ENCODE results near the gene DCDC1.

The DCDC1 gene

GRCh38 chr11:31102875-31103274 is 266.7 kb downstream of the DCDC1 start:
- no peak for DNase-seq

GRCh38 chr11:31102316-31102715 is 267.2 kb downstream of the DCDC1 start:
- no peak for DNase-seq

DNA sequence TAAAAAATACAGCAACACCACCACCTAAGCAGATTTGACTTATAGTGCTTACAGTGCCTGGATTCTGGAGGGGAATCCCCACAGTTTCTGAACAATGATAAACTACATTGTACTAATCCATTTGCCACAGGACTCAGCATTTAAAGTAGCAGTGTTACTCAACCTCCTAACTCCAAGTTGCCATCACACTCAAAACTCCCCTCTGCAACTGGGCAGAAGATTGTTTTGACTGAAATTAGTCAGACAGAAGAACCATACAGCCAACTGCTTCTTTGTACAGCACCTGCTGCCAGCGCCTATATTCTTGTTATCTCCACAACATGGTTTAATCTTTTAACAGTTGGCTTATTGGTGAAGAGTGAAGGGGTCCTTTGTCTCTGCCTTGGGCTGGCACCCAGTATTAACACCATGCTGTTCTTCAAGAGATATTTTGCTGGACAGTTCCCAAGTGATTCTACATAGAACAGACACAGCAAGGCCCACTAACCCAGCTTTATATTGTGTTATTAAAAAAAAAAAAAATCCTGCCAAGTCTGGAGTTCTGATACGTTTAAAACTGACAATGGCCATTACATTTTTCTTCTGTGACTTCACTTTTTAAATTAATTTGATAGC is 273.2 kb downstream of the DCDC1 start:
- no peak for DNase-seq

DNA sequence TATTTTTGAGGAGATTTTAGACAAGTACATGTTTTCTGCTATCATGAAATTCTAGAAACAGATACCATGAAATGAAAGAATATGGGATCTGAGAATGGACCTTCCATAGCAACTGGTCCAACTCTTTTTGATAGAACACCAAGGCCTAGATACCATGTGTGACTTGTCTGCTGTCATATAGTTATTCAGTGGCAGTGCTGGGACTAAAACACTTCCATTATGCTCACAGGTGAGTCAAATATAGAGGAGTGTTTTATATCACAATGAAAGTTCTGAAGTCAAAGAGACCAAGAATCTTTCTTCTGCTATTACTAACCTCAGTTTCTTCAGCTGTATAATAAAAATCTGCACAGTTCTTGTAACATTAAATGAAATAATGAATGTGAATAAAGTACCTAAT is 276.9 kb downstream of the DCDC1 start:
- DNase-seq: no peak

DNA sequence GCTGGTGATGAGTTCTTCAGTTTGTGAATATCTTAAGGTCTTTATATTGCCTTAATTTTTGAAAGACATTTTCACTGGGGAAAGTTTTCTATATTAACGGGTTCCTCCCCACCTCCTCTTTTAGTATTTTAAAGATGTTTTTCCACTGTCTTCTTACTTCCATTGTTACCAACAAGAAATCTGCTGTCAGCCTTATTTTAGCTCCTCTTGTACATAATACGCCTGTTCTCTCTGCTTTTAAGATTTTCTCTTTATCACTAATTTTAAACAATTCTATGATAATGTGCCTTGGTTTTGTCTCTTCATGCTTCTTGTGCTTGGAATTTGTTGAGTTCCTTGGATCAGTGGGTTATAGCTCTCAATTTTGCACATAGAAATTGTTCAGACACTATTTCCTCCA is 280.4 kb downstream of the DCDC1 start:
- no peak for DNase-seq

GRCh38 chr11:31069447-31070205 is 299.9 kb downstream of the DCDC1 start:
- no peak for DNase-seq

DNA sequence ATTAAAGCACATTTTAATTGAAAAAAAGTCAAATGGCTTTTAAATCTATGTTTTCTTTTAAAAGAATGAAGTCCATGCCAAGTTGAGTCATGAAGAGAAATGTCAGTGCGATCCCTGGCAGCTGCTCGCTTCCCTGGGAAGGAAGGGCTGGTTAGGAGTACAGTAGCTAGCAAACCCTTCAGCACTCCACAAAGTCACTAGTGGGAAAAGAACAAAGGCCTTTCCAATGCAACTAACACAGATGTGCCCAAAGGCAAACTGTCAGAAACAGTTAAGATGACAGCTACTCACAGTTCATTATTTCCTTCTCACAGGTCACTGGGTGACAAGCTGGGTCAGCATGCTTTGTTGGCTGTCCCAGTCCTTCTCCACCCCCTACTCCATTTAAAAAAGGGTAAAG is 308.7 kb downstream of the DCDC1 start:
- no peak for DNase-seq

GRCh38 chr11:31059529-31059928 is 310.0 kb downstream of the DCDC1 start:
- DNase-seq: no peak

GRCh38 chr11:31050061-31050765 is 319.3 kb downstream of the DCDC1 start:
- DNase-seq: no peak

- DNase-seq: peak in 1 of 2 donors; percentile 1
These were observed 324.2 kb downstream of the DCDC1 start for GRCh38 chr11:31045335-31045734.

- no peak for DNase-seq
These were observed 339.3 kb downstream of the DCDC1 start for GRCh38 chr11:31030138-31030792.

DNA sequence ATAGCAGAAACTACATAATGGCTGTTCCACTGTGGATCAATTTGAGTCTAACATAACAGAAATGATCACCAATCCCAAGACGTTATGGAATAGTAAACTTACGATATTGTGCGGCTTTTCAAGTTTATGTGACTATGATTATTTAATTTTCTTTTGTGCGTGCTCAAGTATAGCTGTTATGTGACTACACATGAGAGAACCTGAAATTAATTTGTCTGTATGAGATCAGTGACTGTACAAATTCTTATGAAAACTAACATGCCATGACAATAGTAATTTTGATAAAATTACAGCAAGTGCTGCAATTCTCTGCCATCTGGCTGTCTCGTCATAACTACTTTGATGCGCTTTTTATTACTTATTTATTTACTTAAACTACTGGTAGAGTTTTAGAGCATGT is 343.2 kb downstream of the DCDC1 start:
- DNase-seq: no peak

DNA sequence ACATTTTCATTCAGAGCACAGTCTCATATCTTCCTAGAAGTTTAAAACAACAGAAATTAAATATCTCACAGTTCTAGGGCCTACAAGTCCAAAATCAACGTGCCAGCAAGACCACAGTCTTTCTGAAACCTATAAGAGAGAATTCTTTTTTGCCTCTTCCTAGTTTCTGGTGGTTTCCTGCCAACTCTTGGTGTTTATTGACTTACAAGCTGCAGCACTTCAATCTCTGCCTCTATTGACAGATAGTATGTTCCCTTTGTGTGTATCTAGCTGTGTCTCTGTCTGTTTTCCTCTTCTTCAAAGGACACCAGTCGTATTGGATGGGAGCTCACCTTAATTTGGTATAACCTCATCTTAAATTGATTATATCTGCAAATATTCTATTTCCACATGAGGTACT is 347.5 kb downstream of the DCDC1 start:
- no peak for DNase-seq

- no peak for DNase-seq
These were observed 349.8 kb downstream of the DCDC1 start for GRCh38 chr11:31019786-31020185.

GRCh38 chr11:31005202-31005601 is 364.3 kb downstream of the DCDC1 start:
- no peak for DNase-seq

DNA sequence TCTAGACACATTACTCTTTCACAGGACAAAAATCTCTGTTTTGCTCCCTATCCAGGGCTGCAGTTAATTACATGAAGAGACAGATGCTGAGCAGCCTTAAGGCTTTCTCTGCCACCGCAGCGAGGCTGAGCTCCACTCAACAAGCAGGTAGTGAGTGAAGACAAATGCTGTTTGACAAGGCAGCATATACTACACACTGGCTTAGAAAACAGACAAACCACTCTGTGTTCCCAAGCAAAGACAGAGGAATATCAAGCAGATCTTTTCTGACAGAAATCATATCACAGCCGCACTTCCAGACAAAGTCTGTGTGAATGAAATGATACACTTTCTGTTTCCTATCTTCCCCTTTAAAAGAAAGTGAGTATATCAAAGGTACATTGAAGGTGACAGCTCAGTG is 368.1 kb downstream of the DCDC1 start:
- DNase-seq: no peak

DNA sequence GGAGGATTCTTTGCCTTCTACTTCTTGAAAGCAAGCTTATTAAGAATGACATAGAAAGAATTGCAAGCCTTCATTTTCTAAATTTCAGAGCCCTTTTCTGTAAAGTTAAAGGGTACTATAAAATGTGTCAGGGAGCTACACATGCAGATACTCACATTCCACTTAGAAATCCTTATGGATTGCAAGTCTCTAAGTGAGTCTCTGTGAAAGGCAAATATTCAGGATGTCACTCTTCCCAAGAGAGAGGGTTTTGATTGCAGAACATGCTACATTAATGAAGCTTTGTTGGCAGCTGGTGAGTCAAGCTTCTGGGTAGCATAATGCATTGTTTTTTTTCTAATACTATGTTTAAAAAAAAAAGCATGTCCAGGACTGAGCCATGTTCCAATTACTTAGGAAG is 369.2 kb downstream of the DCDC1 start:
- no peak for DNase-seq

GRCh38 chr11:30992513-30992849 is 377.1 kb downstream of the DCDC1 start:
- DNase-seq: no peak

DNA sequence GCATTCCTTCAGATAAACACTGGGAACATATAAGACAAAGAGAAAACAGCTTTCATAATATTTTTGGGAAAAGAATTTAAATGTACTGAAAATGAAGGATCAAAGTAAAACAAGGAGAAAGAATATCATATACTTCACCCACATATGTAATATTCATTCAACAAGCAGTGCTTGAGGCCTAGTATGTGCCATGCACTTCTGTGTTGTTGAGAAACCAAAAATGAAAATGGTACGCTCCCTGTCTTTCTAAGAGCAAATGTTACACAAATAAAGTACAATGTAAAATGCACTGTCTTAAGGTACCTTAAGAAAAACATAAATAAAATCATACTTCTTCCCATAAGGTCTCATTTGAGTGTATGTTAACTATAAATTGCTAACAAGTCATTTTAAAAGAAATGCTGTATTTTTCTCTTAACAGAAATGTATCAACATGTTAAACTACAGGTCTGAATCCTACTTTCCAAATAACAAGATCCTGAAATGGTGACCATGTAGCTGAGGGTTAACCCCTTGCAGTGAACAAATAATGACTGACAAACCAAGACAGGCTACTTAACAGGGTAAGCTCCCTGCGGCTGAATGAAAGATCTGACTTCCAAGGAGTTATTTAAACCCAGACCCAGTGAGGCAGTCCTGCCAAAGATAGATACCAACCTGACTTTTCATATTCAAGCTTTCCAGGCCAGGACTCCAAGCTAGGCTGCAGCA is 377.6 kb downstream of the DCDC1 start:
- DNase-seq: no peak

- no peak for DNase-seq
These were observed 378.2 kb downstream of the DCDC1 start for GRCh38 chr11:30991376-30991775.

DNA sequence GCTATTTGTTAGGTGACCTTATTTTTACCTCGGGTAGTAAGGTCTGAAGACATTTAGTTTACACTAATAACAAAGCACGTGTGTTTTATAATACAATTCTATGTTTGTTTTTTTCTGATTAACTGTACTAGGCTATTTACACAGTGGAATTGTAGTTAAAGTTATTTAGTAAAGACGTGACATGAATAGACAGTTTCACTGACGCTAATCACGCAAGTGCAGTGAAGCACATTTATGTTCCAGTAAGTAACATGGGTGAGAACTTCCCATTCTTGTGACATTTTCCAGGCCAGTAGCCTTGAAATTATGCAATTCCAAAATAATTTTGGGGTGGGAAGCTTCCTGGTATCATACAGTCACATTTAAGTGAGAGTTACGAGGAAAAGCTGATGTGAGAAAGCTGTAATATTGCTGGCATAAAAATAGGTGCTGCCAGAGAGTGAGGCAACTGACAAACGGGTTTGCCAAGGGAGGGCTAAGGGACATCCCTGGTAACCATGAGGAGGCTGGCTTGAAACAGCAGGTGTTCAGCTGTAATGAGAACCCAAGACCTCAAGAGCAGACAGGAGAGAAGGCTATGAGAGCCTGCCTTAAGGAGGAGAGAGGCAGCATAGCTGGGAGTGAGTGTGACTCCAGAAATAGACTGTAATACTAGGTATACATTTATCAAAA is 378.8 kb downstream of the DCDC1 start:
- DNase-seq: no peak

- DNase-seq: no peak
These were observed 381.7 kb downstream of the DCDC1 start for GRCh38 chr11:30987819-30988218.
